GM23248 (cell line): ENCODE data around the gene DSN1. TPM values are rescaled to one million over a fixed set of nuclear protein-coding genes. Genes with fewer than 3 reads are reported as not detected.

ENCODE experiments used
- DNase-seq: peaks from one replicate; pipeline ENCODE4 v3.0.0-alpha.2; 2015
- H2AFZ ChIP-seq: fragments of 200-600 bp; sonication (generic); 2 replicates; pipeline ENCODE4 v1.6.1; 2016; ENCODE audit warnings: antibody characterized with exemption
- H3F3A ChIP-seq: fragments of 200-600 bp; sonication (generic); 2 replicates; pipeline ENCODE4 v1.6.1; 2016; ENCODE audit warnings: mild to moderate bottlenecking, antibody characterized with exemption, mixed run types; ENCODE audit not compliant: insufficient read depth
- H3K27ac ChIP-seq: fragments of 200-600 bp; sonication (generic); 2 replicates; pipeline ENCODE4 v1.5.1; 2016; ENCODE audit warnings: mild to moderate bottlenecking
- H3K27me3 ChIP-seq: fragments of 200-600 bp; sonication (generic); replicated peaks from 2 replicates; pipeline ENCODE4 v1.6.1; 2016; ENCODE audit warnings: mild to moderate bottlenecking; ENCODE audit not compliant: insufficient read depth
- H3K36me3 ChIP-seq: fragments of 200-600 bp; sonication (generic); 2 replicates; pipeline ENCODE4 v1.6.1; 2016; ENCODE audit warnings: low read depth, mild to moderate bottlenecking
- H3K4me1 ChIP-seq: fragments of 200-600 bp; sonication (generic); 2 replicates; pipeline ENCODE4 v1.6.1; 2016; ENCODE audit warnings: mild to moderate bottlenecking; ENCODE audit not compliant: insufficient read depth
- H3K4me2 ChIP-seq: fragments of 200-600 bp; sonication (generic); one replicate; pipeline ENCODE4 v1.6.1; 2016; ENCODE audit warnings: mild to moderate bottlenecking; ENCODE audit not compliant: unreplicated experiment
- H3K4me3 ChIP-seq: fragments of 200-600 bp; sonication (generic); 2 replicates; pipeline ENCODE4 v1.5.1; 2016; ENCODE audit warnings: mild to moderate bottlenecking
- H3K79me2 ChIP-seq: fragments of 200-600 bp; sonication (generic); 2 replicates; pipeline ENCODE4 v1.6.1; 2016; ENCODE audit warnings: mild to moderate bottlenecking; ENCODE audit not compliant: insufficient read depth
- H3K9ac ChIP-seq: fragments of 200-600 bp; sonication (generic); 2 replicates; pipeline ENCODE4 v1.6.1; 2016; ENCODE audit warnings: mild to moderate bottlenecking
- H3K9me2 ChIP-seq: fragments of 200-600 bp; sonication (generic); 2 replicates; pipeline ENCODE4 v1.6.1; 2016; ENCODE audit warnings: mixed run types, mild to moderate bottlenecking, moderate library complexity; ENCODE audit not compliant: insufficient read depth
- H3K9me3 ChIP-seq: fragments of 200-600 bp; sonication (generic); one replicate; pipeline ENCODE4 v1.6.1; 2017; ENCODE audit warnings: low read depth
- H4K20me1 ChIP-seq: fragments of 200-600 bp; sonication (generic); 2 replicates; pipeline ENCODE4 v1.6.0; 2016; ENCODE audit not compliant: insufficient read depth
- EZH2 ChIP-seq: fragments of 200-600 bp; sonication (generic); IDR thresholded peaks from 2 replicates; pipeline ENCODE4 v1.6.1; 2018; ENCODE audit warnings: antibody characterized with exemption, mild to moderate bottlenecking; ENCODE audit not compliant: insufficient read depth, poor library complexity, severe bottlenecking
- EZH2phosphoT487 ChIP-seq: fragments of 200-600 bp; sonication (generic); IDR thresholded peaks from 2 replicates; pipeline ENCODE4 v1.6.1; 2018; ENCODE audit warnings: antibody characterized with exemption, moderate library complexity, mild to moderate bottlenecking, low read depth; ENCODE audit not compliant: insufficient read depth
- WGBS, 2 experiments: methylation state at CpG; one replicate each; pipeline ENCODE4 v1.1.6; 2015 to 2017; ENCODE audit warnings: low lambda C conversion rate in 2 of 2, low coverage in 1 of 2; ENCODE audit errors: missing lambda C conversion rate in 2 of 2; 5-methylcytosine and 5-hydroxymethylcytosine counted together
- in situ Hi-C: fragments of 300-500 bp; cut with MboI; formaldehyde crosslinking; loops from 2 replicates; pipeline ENCODE4 v1.15.0; 2020
- polyA plus RNA-seq: library from polyadenylated mRNA; unstranded; fragments of >200 nt; fragmentation: Nextera tagmentation; extraction: Ambion mirVana; gene quantifications from 2 replicates; pipeline ENCODE4 v1.2.1, GENCODE V29; 2016
- total RNA-seq: library from RNA; depleted of rRNA; stranded (reverse); fragments of >200 nt; shearing (Covaris generic); gene quantifications from 2 replicates; pipeline ENCODE4 v1.2.3, GENCODE V29; 2014

Gene DSN1
- total and polyA plus RNA-seq, 2 experiments from 2014 or later: 13.0 to 15.6 TPM

DNA sequence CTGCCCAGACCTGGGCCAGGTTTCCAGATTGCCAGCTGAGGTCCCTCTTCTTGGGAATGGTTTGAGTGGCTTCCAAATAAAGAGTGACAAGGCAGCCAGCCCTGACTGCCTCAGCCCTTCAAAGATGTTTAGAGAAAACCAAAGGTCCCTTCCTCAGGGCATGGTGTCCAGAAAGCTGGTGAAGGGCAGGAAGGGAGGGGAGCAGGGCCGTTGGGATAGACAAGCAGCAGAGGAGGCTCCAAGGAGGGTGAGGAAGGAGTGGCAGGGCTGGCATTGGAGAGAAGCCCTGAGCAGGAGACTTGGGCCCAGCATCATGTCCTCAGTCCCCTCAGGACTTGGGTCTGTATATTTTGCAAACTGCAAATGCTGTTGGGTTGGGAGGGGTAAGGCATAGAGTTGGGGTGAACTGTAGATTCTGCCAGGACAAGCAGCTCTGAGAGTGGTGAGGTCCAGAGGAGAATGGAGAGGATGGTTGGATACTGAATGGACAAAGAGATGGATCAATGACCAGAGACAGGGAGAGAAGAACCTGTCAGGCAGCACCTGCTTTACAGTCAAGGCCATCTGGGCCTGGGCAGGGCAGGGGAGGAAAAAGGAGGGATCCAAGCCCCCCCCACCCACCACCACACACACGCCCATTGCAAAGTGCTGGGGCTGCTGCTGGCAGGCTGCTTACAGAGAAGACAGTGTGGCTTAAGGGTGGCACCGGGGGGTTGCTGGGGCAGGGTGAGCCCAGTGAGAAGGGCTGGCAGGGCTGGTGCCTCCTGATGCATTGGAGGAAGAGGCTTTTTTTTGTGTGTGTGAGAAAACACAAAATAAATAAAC lies 5.5 kb upstream of the DSN1 start:
- in situ Hi-C loops: no loop called here
- no peak overlapping the region for H2AFZ ChIP-seq
- H3K4me1 ChIP-seq: peaks cover 8% of the 10 kb centered on the region
- no peaks in the 10 kb centered on the region for H3K9me3 ChIP-seq
- no peak overlapping the region for H3K4me2 ChIP-seq
- H3K27ac ChIP-seq: no peak overlapping the region
- H3K4me3 ChIP-seq: no peak overlapping the region
- no peak overlapping the region for H3K9ac ChIP-seq
- no peaks in the 10 kb centered on the region for H3K36me3 ChIP-seq
- TF ChIP-seq EZH2: no peak
- no peak for TF ChIP-seq EZH2phosphoT487
- H4K20me1 ChIP-seq: no peaks in the 10 kb centered on the region
- no peaks in the 10 kb centered on the region for H3K27me3 ChIP-seq
- no peaks in the 10 kb centered on the region for H3K9me2 ChIP-seq
- 0 out of 2 replicates have a peak, but pooled peaks cover 7% of the 10 kb centered on the region for H3K79me2 ChIP-seq
- no peak for DNase-seq
- peaks cover 14% of the 10 kb centered on the region for H3F3A ChIP-seq
- 70 to 77% methylated on average over 3 of the region's 3 CpGs for WGBS, 2 experiments

DNA sequence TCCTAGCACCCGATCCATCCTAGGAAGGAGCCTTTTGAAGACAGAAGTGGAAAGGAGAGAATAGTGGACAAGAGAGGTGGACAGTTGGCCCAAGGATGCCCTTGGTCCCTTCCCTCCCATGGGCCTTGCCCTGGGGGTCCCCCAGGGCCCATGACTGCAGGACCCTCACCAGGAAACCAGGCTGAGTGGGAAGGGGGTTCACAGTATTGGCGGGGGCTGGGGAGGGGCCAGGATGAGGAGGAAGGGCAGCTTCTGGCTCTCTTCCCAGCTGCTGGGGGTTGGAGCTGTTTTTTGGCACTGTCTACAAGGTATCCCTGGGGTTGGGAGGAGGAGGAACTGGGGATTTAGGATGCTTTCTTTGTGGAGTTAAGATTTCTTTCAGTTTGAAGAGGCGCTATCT lies 4.0 kb upstream of the DSN1 start:
- no peak overlapping the region for H3K27ac ChIP-seq
- 82 to 84% methylated on average over 3 of the region's 3 CpGs for WGBS, 2 experiments
- peaks cover 8% of the 10 kb centered on the region for H3K4me1 ChIP-seq
- in situ Hi-C loops: no loop called here
- H3K79me2 ChIP-seq: peaks cover 9% of the 10 kb centered on the region
- H3K4me3 ChIP-seq: no peak overlapping the region
- no peaks in the 10 kb centered on the region for H3K9me2 ChIP-seq
- no peaks in the 10 kb centered on the region for H3K27me3 ChIP-seq
- no peaks in the 10 kb centered on the region for H4K20me1 ChIP-seq
- TF ChIP-seq EZH2 (no peak), EZH2phosphoT487 (no peak)
- no peak for DNase-seq
- no peak overlapping the region for H3K4me2 ChIP-seq
- H3F3A ChIP-seq: peaks cover 14% of the 10 kb centered on the region
- no peak overlapping the region for H2AFZ ChIP-seq
- H3K9me3 ChIP-seq: no peaks in the 10 kb centered on the region
- no peak overlapping the region for H3K9ac ChIP-seq
- no peaks in the 10 kb centered on the region for H3K36me3 ChIP-seq

- Histone ChIP-seq H3K9me3 (no peaks in the 10 kb centered on the region), H3K79me2 (peaks cover 13% of the 10 kb centered on the region), H3K9ac (no peak overlapping the region), H3K4me1 (peaks cover 8% of the 10 kb centered on the region), H3K4me3 (no peak overlapping the region), H3K9me2 (no peaks in the 10 kb centered on the region), H3K36me3 (no peaks in the 10 kb centered on the region), H3K27ac (no peak overlapping the region), H3F3A (peaks cover 14% of the 10 kb centered on the region), H3K4me2 (no peak overlapping the region), H4K20me1 (no peaks in the 10 kb centered on the region), H3K27me3 (no peaks in the 10 kb centered on the region), H2AFZ (no peak overlapping the region)
- 73 to 82% methylated on average over 3 of the region's 3 CpGs for WGBS, 2 experiments
- DNase-seq: no peak
- in situ Hi-C loops: no loop called here
- no peak for TF ChIP-seq EZH2
- TF ChIP-seq EZH2phosphoT487: no peak
These were observed 3.6 kb upstream of the DSN1 start for GRCh38 chr20:36777167-36777566.

DNA sequence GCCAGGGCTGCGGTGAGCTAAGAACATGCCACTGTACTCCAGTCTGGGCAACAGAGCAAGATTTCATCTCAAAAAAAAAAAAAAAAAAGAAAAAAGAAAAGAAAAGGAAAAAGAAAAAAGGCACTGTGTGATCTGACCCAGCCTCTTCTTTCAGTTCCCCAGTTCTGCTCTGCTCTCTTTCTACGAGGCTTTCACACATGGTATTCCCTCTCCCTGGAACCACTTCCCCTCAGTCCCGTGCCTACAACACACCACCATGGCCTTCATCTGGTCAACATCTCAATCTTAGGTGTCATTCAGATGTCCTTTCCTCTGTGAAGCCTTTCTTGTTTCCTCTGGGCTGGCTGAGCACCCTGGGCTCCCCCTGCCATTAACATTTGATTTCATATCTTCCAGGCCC lies 2.3 kb upstream of the DSN1 start:
- H3K4me1 ChIP-seq: peaks cover 8% of the 10 kb centered on the region
- H3K9me3 ChIP-seq: no peaks in the 10 kb centered on the region
- no peaks in the 10 kb centered on the region for H4K20me1 ChIP-seq
- in situ Hi-C loops: no loop called here
- H2AFZ ChIP-seq: no peak overlapping the region
- no peaks in the 10 kb centered on the region for H3K36me3 ChIP-seq
- no peaks in the 10 kb centered on the region for H3K9me2 ChIP-seq
- no peak overlapping the region for H3K27ac ChIP-seq
- no peak overlapping the region for H3K4me2 ChIP-seq
- H3F3A ChIP-seq: peaks cover 14% of the 10 kb centered on the region
- H3K9ac ChIP-seq: no peak overlapping the region
- no peak overlapping the region for H3K4me3 ChIP-seq
- TF ChIP-seq EZH2 (no peak), EZH2phosphoT487 (no peak)
- WGBS, 2 experiments: 67 to 80% methylated on average over 3 of the region's 3 CpGs
- H3K27me3 ChIP-seq: no peaks in the 10 kb centered on the region
- DNase-seq: no peak
- H3K79me2 ChIP-seq: peaks cover 18% of the 10 kb centered on the region
